ENCODE results near the gene HOXD9.

HOXD9 gene

GRCh38 chr2:176099159-176099727 lies 23.3 kb upstream of the HOXD9 start:
- no peak for DNase-seq

DNA sequence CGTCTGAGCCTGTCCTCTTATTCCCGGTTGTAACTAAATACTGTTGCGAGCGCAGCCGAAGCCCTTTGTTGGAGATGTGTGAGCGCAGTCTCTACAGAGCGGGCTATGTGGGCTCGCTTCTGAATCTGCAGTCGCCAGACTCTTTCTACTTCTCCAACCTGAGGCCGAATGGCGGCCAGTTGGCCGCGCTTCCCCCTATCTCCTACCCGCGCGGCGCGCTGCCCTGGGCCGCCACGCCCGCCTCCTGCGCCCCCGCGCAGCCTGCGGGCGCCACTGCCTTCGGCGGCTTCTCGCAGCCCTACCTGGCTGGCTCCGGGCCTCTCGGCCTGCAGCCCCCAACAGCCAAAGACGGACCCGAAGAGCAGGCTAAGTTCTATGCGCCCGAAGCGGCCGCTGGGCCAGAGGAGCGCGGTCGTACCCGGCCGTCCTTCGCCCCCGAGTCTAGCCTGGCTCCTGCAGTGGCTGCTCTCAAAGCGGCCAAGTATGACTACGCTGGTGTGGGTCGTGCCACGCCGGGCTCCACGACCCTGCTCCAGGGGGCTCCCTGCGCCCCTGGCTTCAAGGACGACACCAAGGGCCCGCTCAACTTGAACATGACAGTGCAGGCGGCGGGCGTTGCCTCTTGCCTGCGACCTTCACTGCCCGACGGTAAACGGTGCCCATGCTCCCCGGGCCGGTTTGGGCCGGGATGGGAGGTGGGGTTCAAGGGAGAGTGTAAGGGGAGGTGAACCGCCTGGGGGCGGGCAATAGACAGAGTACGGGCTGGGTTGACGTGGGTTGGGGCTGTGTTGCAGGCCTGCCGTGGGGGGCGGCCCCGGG lies 22.6 kb upstream of the HOXD9 start, which contains the start of gene HOXD12:
Gene HOXD12, plus strand, starts transcription at position 68 of the 819 bp plus-strand sequence. Its CDS starts 7 bp downstream, at position 75.
- no peak for DNase-seq

DNA sequence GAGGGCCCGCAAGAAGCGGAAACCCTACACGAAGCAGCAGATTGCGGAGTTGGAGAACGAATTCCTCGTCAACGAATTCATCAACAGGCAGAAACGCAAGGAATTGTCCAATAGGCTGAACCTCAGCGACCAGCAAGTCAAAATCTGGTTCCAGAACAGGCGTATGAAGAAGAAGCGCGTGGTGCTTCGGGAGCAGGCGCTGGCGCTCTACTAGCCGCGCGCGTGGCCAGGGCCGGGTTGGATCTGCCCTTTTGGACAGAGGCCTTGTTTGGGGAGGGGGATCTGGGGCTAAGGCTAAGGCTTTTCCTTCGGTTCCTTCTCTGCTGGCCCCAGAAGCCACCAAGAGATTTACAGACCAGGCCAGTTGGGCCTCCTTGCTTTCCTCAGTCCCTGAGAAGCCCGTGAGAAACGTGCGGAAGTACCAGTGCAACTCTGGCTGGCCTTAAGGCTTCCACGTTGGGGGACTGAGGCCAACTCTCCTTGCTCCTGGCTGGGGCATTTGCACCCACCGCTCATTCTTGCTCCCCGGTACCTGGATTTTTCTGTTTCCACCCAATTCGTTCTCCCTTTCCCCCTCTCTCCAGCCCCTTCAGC lies 21.9 kb upstream of the HOXD9 start:
- no peak for DNase-seq

DNA sequence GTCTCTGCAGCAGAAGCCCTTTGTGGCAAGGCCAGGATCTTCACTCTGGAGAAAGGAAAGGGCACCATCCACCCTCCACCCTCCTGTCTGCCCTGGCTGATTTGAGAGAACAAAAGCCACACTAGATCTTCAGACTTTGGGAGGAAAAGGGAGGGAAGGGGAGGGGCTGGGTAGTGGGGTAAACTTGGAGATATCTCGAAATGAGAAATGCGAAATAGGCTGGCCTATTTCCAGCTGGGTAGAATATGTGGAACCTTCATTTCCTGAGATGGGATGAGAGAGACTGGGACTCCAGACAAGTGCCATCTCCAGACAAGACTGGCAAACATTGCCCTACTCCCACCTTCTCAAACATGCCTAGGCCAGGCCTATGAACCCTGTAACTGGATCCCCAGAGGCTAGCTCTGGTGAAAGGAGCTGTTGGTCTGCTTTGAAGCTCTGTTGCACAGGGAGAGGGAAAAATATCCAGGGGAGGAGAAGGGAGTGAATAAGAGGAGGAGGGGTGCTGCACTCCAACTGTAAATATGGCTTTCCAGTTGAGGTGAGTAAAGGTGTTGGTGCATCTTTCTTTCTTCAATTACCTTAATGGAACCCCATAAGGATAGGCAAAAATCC lies 21.2 kb upstream of the HOXD9 start:
- DNase-seq: no peak

GRCh38 chr2:176101842-176102241 lies 20.7 kb upstream of the HOXD9 start:
- no peak for DNase-seq

DNA sequence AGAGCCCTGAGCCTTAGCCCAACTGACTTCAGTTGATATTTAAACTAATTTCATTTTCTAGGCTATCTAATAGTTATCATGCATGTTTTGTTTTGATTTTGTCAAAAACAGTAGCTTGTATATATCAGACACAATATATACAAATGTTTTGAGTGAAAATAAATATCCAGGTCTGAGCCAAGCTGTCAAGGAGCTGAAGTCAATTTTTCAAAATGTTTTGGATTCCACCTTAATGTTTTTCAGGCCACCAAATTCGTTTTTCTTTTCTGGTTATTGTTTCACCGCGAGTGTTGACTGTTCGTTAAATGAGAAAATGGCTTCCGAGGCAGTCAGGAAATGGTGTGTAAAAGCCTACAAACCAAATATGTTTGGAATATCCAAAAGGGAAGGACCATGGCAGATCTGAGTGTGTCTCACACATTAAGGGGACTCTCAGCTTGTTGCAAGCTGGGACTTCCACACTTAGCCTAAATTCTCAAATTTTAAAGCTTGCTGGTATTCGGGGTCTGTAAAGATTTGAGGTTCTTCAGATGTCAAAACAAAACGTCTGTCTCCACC lies 20.1 kb upstream of the HOXD9 start:
- no peak for DNase-seq

GRCh38 chr2:176103194-176103593 lies 19.3 kb upstream of the HOXD9 start:
- DNase-seq: no peak

DNA sequence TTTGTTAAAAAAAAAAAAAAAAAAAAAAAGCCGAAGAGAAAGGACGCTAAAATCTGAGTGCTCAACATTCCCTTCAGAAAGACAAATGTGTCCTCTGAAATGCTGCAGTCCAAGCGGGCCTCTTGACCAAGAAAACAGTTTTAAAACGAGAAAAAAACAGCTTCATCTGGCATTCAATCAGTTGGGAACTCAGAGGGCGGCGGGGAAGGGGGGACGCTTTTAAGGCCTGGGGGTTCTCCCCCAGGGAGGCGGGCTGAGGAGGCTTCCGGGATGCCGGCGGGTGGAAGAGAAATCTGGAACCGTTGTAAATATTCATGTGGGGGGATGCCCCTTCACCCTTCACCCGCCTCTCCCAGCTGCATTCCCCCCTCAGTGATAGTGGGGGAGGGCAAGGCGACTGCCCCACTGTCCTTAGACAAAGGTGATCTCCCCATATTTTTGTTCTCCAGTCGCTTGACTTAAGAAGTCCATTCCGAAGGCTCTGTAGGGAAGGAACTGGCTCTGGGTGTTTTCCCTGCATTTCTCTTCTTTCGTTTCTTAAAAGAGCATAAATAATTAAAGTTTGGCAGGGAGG lies 18.7 kb upstream of the HOXD9 start:
- DNase-seq: no peak

DNA sequence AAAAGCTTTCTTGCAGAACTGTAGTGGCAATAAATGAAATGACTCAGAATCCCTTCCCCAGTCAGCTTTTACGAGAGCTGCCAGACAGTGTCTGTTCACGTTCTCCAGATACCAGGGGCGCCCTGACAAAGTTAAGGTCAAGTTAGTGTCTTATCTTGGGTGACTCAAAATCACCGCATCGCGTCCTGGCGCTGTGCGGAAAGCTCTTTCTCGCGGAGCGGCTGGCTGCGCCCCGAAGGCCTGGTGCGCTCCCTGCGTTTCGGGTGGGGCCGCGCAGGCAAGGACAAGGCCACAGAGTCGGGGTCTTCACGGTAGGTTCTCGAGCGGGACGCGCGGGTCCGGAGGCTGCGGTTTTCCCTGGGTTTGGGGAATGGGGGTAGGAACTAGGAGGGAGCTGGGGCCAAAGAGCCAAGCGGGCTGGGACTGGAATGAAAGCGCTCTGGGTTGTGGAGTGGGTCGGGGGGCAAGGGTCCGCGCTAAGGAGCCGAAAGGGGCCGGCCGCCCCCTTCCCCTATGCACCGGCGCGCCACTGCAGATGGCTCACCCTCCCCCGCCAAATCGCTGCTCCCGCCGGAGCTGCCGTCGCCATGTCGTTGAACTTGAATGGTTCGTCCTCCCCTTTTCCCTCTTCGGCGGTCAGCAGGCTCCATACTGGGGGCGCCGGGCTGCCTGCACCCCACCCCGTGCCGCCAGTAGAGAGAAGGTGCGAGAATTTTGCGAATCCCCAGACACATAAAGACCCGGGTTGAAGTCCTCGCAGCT lies 18.0 kb upstream of the HOXD9 start:
- DNase-seq: no peak

GRCh38 chr2:176105078-176105729 lies 17.3 kb upstream of the HOXD9 start:
- DNase-seq: no peak

GRCh38 chr2:176105730-176106580 lies 16.6 kb upstream of the HOXD9 start:
- DNase-seq: no peak

- no peak for DNase-seq
Observed at GRCh38 chr2:176106581-176107539, 15.7 kb upstream of the HOXD9 start, which contains the start of gene HOXD11. Gene HOXD11 (plus strand): TSS chr2:176107280. CDS start chr2:176107356, 76 bp downstream.

DNA sequence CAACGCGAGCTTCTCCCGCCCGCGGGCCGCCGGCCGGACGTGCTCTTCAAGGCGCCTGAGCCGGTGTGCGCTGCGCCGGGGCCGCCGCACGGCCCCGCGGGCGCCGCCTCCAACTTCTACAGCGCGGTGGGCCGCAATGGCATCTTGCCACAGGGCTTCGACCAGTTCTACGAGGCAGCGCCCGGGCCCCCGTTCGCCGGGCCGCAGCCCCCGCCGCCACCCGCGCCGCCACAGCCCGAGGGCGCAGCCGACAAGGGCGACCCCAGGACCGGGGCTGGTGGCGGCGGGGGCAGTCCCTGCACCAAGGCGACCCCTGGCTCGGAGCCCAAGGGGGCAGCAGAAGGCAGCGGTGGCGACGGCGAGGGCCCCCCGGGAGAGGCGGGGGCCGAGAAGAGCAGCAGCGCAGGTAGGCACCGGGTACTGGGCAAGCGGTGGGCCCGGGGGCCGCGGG lies 14.8 kb upstream of the HOXD9 start:
- DNase-seq: no peak

DNA sequence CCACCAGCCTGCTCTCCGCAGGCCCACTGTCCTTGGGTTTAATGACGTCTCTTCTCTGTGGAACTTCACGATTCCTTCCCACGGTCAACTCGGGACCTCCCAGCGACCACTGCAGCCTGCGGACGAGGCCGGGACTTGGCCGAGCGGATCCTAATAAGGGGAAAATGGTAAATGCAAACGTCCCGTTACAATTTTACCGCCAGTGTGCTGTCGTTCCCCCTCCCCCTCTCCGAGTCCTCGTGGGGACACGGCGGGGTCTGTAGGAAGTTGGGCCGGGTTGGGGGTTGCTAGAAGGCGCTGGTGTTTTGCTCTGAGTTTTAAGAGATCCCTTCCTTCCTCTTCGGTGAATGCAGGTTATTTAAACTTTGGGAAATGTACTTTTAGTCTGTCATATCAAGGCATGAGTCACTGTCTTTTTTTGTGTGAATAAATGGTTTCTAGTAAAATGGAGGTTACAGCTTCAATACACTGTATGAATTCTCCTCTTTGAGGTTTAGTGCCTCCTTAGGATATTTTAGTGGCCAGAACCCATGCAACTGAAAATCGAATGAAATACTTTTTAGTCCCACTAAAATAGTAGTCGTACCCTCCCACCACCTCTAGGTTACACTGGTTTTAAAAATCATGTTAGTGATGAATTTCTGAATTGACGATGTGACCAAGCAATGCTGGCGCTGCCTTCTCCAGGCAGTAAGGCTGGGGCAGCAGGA lies 13.2 kb upstream of the HOXD9 start:
- DNase-seq: no peak

- DNase-seq: no peak
Observed at GRCh38 chr2:176109946-176110345, 12.6 kb upstream of the HOXD9 start.

- no peak for DNase-seq
Observed at GRCh38 chr2:176110415-176111308, 11.9 kb upstream of the HOXD9 start.

GRCh38 chr2:176111309-176111663 lies 11.2 kb upstream of the HOXD9 start:
- no peak for DNase-seq
